CD4-positive, alpha-beta T cell treated with Interleukin-6 at 100 ng/mL for 8 hours (primary cell): ENCODE measurements around the gene ZRSR2.

Experiments used
- DNase-seq: peaks from one replicate; pipeline ENCODE4 v3.0.0-alpha.2; 2020; ENCODE audit warnings: mixed read lengths, low spot score

The ZRSR2 gene

DNA sequence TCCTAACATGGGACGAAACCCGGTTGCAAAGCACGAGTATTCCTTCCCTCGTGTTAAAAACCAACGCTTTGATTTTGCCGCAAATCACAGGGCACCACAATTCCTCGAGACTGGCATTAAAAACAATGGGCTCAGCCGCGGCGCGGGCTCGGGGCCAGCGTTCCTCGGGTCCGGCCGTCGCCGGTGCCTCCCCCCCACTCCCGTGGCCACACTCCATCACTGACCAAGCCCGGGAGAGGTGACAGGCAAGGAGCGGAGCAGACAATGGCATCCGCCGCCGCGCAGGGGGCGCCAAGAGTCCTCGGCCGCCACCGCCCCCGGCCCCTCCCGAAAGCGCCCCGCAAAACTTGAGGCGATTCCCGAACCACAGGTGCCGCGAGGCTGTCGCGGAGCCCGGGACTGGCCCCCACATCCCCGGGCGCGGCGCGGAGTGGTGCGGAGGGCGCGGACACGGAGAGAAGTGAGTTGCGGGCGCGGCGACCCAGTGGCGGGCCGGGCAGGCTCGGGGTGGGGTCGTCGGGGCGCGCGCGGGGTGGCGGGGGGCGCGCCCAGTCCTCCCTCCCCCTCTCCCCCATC, 63.9 kb downstream of the ZRSR2 start:
- DNase-seq: peak; percentile 37

DNA sequence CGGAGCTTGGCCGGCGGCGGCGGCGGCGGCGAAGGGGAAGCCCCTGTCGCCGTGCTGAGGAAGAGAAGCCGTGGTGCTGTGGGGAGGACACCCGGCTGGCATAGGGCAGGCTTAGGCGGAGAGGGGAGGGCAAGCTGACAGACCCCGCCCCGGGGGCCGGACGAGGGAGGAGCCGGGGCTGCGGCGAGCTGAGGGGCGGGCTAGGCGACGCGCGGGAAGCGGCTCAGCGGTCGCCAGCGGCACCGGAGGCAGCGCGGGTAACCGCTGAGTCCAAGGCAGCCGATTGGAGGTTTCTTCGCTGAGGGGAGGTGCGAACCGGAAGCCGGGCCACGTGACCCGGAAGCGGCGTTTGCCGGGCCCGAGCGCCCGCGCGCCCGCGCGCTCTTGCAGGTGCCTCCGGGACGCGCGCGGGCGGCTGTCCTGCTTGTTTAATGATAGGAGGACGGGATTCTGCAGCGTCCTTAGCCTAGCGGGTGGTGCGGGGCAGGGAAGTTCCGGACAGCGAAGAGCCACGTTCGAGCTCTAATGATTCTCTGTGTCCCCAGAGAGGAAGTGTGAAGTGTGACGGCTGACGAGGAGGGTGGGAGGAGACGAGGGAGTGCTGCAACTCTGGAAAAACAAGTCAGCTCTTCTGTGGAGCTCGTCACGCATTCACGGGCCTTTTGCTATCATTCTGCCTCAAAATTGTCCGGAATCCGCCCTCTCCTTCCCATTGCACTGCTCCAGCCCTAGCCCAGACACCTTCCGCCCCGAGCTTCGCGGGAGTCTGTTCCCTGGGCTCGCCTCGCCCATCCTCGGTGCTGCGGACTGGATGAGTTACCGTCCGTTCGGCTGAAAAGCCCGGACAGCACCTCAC, 64.7 kb downstream of the ZRSR2 start, which contains the start of gene AP1S2:
AP1S2 (minus strand) TSS at position 102 of the 856 bp plus-strand sequence. CDS start 2,289 bp downstream, outside the sequence.
- DNase-seq: peak; percentile 98

DNA sequence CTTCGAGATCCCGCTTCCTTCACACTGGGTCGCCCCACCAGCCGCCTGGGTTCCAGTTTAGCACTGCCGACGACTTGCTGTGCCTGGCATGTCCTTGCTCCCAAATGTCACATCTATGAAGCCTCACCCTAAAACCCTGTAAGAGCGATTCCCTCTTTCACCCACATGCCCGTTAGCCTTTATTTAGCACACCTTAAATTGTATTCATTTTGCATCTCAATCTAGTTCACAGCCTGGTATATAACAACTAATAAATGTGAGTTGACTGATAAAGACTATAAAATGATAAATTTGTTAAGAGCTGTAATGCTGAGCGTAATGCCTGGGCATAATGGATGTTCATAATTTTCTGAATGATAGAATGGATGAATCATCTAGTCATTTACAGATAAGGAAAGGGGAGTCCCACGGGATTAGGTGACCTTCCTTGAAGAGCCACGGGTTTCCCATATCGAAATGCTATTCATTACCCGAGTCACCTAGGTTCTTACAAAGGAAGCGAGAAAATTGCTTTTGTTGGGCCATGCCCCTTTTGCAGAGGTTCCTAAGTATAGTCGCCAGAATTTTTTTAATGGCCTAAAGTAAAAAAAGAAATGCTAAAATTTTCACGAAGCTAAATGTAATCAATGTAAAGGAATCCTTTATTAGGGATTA, 65.4 kb downstream of the ZRSR2 start:
- no peak for DNase-seq

DNA sequence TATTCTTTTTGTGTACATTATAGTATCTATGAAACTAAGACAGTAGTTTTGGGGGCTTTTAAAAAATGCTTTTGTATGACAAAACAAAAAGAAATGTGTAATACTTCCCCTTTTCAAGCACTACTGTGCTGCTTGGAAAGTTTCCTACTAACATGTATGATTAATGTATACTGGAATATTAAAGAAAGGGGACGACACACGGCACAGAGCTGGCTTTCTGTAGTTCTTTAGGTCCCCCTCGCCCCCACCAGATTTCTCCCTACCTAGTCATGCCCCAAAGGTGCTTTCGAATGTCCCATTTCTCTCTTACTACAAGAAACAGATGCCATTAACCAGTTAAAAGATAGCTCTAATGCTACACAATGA, 65.9 kb downstream of the ZRSR2 start:
- no peak for DNase-seq

DNA sequence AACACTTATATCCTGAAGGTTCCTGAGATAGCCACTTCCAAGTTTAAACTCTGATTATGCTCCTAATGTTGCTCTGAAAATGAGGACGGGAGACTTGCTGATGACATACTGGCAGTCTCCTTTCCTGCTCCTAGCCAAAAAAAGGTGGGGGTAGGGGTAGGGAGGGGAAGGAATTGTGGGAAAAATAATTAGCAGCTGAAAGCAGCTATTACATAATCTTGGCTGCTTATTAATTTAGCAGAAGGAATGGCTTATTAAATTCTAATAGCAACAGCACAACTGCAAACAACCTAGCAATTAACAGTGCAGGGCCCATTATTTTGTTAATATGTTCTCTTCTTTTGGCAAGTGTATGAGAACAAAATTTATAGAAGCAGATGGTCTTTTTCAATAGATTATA, 66.4 kb downstream of the ZRSR2 start:
- no peak for DNase-seq

DNA sequence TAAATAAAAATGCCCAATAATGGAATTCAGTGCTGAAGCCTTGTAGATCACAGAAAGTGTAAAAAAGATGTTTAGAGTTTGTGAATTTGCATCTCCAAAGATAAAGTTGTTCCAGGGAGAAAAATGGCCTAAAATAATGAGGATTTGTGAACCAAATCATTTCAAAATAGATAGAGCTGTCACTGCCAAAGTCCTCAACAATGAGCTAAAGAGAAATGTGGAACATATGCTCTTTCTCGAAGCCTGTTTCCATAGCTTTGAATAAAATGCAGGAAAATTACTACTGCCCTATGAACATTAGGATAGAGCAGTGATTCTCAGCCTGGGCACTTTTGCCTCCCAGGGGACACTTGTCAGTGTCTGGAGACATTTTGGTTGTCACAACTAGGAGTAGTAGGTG, 67.8 kb downstream of the ZRSR2 start:
- DNase-seq: no peak

DNA sequence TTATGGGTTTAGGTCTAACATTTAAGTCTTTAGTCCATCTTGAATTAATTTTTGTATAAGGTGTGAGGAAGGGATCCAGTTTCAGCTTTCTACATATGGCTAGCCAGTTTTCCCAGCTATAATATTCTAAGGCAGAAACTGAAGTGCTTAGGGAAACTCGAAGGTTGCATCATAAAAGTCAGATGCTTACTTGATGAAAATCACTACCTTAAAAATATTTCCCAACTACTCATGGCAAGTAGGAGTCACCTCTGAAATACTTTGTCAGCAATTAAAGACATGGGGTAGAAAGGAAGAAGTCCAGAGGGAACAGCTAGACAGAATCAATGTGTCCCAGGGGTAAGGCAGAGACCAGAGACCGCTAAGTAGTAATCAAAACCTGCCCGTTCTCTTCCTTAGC, 70.6 kb downstream of the ZRSR2 start:
- no peak for DNase-seq

DNA sequence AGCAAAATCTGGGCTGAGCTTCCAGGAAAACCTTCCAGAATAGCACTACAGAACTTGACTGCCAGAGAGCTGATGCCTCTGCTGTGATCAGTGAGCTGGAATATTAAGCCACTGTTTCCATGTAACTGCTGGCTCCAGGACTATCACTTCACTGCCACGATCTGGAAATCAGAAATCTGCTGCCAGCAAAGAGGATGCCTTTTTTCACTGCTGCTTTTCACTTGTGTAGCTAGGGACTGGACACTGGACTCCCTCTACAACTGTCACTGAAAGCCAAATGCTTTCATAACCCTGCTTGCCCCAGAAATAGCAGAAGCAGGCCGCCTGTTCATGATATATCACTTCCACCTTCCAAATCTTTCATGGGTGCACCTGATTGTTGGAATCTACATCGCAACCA, 73.7 kb downstream of the ZRSR2 start:
- no peak for DNase-seq

DNA sequence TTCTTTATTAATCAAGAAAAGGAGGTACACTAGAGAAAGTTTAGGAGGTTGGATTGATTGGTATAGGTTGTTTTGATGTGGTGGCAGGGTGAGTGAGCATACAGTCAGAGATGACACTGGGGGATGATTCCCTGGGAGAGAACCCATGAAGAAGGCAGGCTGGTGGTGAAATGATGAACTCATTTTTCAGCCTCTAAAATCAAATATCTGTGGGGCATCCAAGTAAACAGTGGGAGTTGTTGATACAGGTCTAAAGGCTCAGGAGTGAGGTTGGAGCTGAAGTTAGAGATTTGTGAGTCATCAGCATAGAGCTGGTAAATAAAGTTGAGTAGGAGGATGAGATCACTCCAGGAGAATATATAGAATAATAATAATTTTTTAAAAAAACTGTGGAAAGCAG, 74.3 kb downstream of the ZRSR2 start:
- no peak for DNase-seq

DNA sequence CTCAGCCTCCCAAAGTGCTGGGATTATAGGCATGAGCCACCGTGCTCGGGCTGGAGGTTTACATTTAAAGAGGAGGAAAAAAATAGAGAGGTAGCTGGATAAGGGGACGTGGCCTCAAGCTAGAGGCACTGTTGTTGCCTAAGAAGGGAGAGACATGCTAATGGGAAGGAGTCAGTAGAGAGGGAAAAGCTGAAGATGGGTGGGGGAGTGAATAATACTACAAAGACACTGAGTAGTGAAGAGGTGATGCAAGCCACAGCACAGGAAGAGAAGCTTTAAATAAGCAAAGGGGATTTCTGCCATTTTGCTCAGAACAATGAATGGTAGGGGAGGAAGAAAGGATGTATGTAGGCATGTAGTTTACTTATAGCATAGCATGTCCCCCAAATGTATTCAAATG, 75.9 kb downstream of the ZRSR2 start:
- no peak for DNase-seq

DNA sequence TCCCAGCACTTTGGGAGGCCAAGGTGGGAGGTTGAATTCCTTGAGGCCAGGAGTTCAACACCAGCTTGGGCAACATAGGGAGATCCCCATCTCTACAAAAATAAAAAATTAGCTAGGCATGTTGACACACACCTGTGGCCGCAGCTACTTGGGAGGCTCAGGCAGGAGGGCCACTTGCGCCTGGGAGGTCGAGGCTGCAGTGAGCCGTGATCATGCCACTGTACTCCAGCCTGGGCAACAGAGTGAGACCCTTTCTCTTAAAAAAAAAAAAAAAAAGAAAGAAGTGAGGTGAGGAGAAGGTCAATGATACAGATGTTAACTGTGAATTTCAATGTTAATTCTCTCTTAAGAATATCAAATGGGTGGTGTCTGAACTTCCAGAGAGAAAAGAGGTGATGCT, 79.4 kb downstream of the ZRSR2 start:
- DNase-seq: no peak

DNA sequence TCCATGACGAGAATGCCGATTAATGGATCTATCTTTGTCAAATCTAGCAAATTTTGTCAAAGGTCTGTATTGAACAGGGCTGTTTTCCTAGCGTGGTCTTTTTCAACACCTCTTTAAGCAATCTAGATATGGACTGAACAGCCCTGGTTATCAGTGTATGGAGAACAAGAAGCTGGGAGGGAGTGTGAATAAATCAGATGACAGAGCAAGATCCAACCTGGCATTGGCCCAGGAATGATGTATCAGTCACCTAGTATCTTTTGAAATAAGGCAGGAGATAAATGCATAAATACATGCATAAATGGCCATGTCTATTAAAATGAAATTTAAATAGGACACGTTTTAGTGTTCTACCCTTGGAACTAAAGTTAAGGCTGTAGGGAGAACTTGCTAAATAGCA, 80.0 kb downstream of the ZRSR2 start:
- no peak for DNase-seq
